ENCODE data around the gene TTLL3.

Gene TTLL3

DNA sequence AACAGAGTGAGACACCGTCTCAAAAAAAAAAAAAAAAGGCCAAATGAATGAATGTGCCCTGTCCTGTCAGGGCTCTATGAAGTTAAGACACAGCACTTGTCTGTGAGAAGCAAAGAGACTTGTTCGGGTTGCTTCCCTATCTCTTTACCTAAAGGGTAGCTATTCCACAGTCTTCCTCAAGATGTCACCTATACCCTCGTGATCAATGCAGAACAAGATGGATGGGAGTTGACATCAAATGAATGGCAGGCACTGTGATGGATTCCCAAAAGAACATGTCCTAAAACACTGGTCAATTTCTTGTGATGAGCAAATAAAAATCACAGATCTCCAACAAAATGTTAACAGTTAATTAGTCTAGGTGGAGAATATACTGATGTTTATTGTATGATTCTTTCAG is 27.3 kb upstream of the TTLL3 start:
- Histone ChIP-seq H3K9me3 (ENCODE audit: control insufficient read depth, low read depth, low read length) (no peaks in the 10 kb centered on the region), H3K4me3 (ENCODE audit: low read length) (no peak overlapping the region), H3K9ac (ENCODE audit: low read length) (no peak overlapping the region), H3K4me1 (ENCODE audit: control insufficient read depth, low read depth, low read length) (no peaks in the 10 kb centered on the region), H3K27me3 (ENCODE audit: control insufficient read depth, insufficient read depth, low read length) (no peaks in the 10 kb centered on the region), H3K27ac (ENCODE audit: low read length) (no peak overlapping the region), H3K36me3 (ENCODE audit: control insufficient read depth, low read depth, low read length) (peaks cover 44% of the 10 kb centered on the region)

DNA sequence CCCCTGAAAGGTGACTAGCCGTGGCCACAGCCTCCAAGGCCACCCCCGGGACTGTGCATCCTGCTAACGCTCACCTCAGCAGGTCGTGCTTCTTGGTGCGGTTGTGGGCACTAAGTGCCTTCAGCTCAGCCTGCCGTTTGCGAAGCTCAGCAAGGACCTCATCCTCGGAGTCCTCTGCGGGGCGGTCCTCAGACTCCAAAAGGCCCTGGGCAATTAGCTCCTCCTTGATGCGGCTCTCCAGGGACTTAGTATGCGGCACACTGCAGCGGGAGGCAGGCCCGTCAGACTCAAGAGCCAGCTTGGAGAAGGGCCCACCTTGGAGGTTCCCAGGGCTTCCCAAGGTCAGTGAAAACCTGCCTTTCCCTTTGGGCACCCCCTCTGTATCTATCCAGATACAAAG is 26.1 kb upstream of the TTLL3 start:
- H3K9me3 ChIP-seq (ENCODE audit: control insufficient read depth, low read depth, low read length): no peaks in the 10 kb centered on the region
- H3K36me3 ChIP-seq (ENCODE audit: control insufficient read depth, low read depth, low read length): peaks cover 45% of the 10 kb centered on the region
- H3K4me3 ChIP-seq (ENCODE audit: low read length): no peak overlapping the region
- no peak overlapping the region for H3K27ac ChIP-seq (ENCODE audit: low read length)
- H3K27me3 ChIP-seq (ENCODE audit: control insufficient read depth, insufficient read depth, low read length): no peaks in the 10 kb centered on the region
- H3K9ac ChIP-seq (ENCODE audit: low read length): no peak overlapping the region
- H3K4me1 ChIP-seq (ENCODE audit: control insufficient read depth, low read depth, low read length): no peaks in the 10 kb centered on the region

- H3K36me3 ChIP-seq (ENCODE audit: control insufficient read depth, low read depth, low read length): peaks cover 54% of the 10 kb centered on the region
- no peak overlapping the region for H3K27ac ChIP-seq (ENCODE audit: low read length)
Measured at GRCh38 chr3:9784965-9785364, 25.1 kb upstream of the TTLL3 start.

DNA sequence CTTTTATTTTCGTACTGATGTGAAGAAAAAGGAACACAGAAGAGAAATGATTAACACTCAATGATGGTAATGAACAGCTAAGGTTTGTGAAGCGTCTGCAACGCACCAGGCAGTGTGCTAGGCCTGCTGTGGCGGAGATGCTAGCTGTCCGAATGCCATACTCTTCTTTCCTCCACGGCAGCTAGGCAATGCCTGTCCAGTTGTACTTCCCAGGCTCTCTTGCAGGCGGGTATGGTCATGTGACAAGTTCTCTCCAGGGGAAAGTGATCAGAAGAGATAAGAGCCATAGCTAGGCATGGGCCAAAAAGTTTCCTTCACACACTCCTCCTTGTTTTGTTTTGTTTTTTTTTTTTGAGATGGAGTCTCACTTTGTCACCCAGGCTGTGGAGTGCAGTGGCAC is 24.5 kb upstream of the TTLL3 start:
- Histone ChIP-seq H3K9ac (ENCODE audit: low read length) (no peak overlapping the region), H3K4me1 (ENCODE audit: control insufficient read depth, low read depth, low read length) (no peaks in the 10 kb centered on the region), H3K36me3 (ENCODE audit: control insufficient read depth, low read depth, low read length) (peaks cover 53% of the 10 kb centered on the region), H3K27ac (ENCODE audit: low read length) (no peak overlapping the region), H3K27me3 (ENCODE audit: control insufficient read depth, insufficient read depth, low read length) (no peaks in the 10 kb centered on the region), H3K9me3 (ENCODE audit: control insufficient read depth, low read depth, low read length) (no peaks in the 10 kb centered on the region), H3K4me3 (ENCODE audit: low read length) (no peak overlapping the region)

More at GRCh38 chr3:9784965-9785364, 25.1 kb upstream of the TTLL3 start:
- H3K27me3 ChIP-seq (ENCODE audit: control insufficient read depth, insufficient read depth, low read length): no peaks in the 10 kb centered on the region
- H3K9ac ChIP-seq (ENCODE audit: low read length): no peak overlapping the region
- H3K9me3 ChIP-seq (ENCODE audit: control insufficient read depth, low read depth, low read length): no peaks in the 10 kb centered on the region
- H3K4me1 ChIP-seq (ENCODE audit: control insufficient read depth, low read depth, low read length): no peaks in the 10 kb centered on the region
- H3K4me3 ChIP-seq (ENCODE audit: low read length): no peak overlapping the region

- H3K27me3 ChIP-seq (ENCODE audit: control insufficient read depth, insufficient read depth, low read length): no peaks in the 10 kb centered on the region
- no peak overlapping the region for H3K9ac ChIP-seq (ENCODE audit: low read length)
- no peak overlapping the region for H3K4me3 ChIP-seq (ENCODE audit: low read length)
- H3K27ac ChIP-seq (ENCODE audit: low read length): no peak overlapping the region
- no peaks in the 10 kb centered on the region for H3K4me1 ChIP-seq (ENCODE audit: control insufficient read depth, low read depth, low read length)
- H3K9me3 ChIP-seq (ENCODE audit: control insufficient read depth, low read depth, low read length): no peaks in the 10 kb centered on the region
- H3K36me3 ChIP-seq (ENCODE audit: control insufficient read depth, low read depth, low read length): peaks cover 48% of the 10 kb centered on the region
Measured at GRCh38 chr3:9786209-9786739, 23.8 kb upstream of the TTLL3 start.

DNA sequence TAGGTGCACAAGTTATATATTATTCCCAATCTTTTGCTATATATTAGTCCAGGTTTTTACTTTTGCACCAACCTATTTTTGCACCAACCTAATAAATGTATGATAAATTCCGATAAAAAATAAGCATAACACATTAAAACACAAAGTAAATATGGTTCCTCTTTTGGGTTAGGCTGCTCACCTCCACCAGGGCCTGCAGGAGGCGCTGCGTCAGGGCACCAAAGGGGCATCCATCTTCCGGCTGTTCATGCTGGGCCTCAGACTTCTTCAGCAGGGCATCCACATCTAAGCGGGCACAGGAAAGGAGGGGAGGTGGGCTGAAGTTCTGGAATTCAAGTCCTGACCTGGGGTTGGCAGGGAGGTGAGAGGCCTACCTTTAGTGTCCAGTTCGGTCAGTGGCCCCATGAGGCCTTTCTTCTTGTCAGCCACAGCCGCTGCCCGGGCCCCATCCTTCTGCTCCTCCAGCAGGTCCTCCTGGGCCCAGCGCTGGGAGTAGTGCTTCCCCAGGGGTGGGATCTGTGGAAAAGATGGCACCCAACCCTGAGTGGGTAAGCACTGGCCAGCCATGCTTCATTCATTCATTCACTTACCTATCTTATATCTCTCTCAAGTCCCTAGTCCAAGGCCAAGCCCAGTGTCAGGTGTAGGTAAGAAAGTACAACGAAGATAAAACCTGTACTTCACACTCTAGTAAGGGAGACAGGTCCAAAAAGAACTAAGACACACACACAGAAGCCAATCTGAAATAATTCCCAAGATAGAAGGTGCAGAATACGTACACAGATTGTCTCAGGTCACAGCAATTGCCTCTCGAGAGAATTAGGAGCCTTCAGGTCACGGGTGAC is 23.0 kb upstream of the TTLL3 start:
- Histone ChIP-seq H3K27ac (ENCODE audit: low read length) (no peak overlapping the region), H3K9me3 (ENCODE audit: control insufficient read depth, low read depth, low read length) (no peaks in the 10 kb centered on the region), H3K4me1 (ENCODE audit: control insufficient read depth, low read depth, low read length) (no peaks in the 10 kb centered on the region), H3K9ac (ENCODE audit: low read length) (no peak overlapping the region), H3K4me3 (ENCODE audit: low read length) (no peak overlapping the region), H3K36me3 (ENCODE audit: control insufficient read depth, low read depth, low read length) (peaks cover 43% of the 10 kb centered on the region), H3K27me3 (ENCODE audit: control insufficient read depth, insufficient read depth, low read length) (no peaks in the 10 kb centered on the region)

GRCh38 chr3:9787714-9788113 is 22.3 kb upstream of the TTLL3 start:
- no peaks in the 10 kb centered on the region for H3K4me1 ChIP-seq (ENCODE audit: control insufficient read depth, low read depth, low read length)
- H3K36me3 ChIP-seq (ENCODE audit: control insufficient read depth, low read depth, low read length): peaks cover 37% of the 10 kb centered on the region
- no peaks in the 10 kb centered on the region for H3K9me3 ChIP-seq (ENCODE audit: control insufficient read depth, low read depth, low read length)
- no peak overlapping the region for H3K27ac ChIP-seq (ENCODE audit: low read length)
- H3K4me3 ChIP-seq (ENCODE audit: low read length): no peak overlapping the region
- H3K9ac ChIP-seq (ENCODE audit: low read length): no peak overlapping the region
- no peaks in the 10 kb centered on the region for H3K27me3 ChIP-seq (ENCODE audit: control insufficient read depth, insufficient read depth, low read length)

DNA sequence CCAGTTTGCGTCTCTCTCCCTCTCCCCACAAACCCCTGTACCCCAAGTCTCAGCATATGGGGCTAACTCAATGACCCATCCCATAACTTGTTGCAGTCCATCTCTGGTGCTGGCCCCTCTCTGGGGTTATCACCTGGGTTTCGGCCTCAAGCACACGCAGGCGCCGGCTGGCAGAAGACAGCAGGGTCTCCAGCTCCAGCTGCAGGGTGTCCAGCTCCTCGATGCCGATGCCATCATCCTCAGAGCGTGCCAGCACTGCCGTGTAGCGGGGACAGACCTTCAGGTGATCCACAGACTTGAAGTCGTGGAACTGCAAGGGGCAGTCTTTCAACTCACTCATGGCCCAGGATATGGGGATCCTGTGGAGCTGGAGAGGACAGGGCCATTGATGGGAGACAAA is 18.9 kb upstream of the TTLL3 start:
- H3K27me3 ChIP-seq (ENCODE audit: control insufficient read depth, insufficient read depth, low read length): no peaks in the 10 kb centered on the region
- H3K4me3 ChIP-seq (ENCODE audit: low read length): no peak overlapping the region
- H3K9me3 ChIP-seq (ENCODE audit: control insufficient read depth, low read depth, low read length): no peaks in the 10 kb centered on the region
- peaks cover 5% of the 10 kb centered on the region for H3K4me1 ChIP-seq (ENCODE audit: control insufficient read depth, low read depth, low read length)
- H3K27ac ChIP-seq (ENCODE audit: low read length): no peak overlapping the region
- H3K36me3 ChIP-seq (ENCODE audit: control insufficient read depth, low read depth, low read length): peaks cover 31% of the 10 kb centered on the region
- H3K9ac ChIP-seq (ENCODE audit: low read length): no peak overlapping the region

DNA sequence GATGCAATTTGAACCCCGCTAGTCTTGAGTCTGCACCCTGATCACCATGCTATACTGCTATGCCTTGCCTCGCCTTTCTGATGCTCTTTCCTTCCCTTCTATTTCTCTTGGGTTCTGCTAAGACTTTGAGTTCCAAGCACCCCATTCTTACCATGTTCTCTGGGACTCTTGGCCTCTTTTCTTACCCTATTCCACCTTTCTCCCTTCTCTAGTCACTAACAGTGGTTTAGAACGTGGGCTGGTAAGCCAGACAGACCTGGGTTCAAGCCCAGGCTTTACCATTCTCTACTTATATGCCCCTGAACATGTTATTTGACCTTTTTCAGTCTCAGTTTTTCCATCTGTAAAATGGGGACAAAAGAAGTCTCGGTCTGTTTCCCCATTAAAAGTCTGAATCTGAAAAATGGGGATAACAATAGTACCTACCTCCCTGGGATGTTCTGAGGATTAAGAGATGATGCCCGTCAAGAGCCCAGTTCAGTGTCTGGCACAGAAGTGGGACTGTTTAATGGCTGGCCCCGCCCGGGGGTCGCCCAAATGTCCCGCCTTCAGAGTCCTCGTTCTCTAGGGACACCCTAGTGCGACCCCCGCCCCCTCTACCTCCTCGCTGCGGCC is 18.2 kb upstream of the TTLL3 start:
- H3K4me3 ChIP-seq (ENCODE audit: low read length): peak overlapping the region; percentile 93
- peaks cover 24% of the 10 kb centered on the region for H3K36me3 ChIP-seq (ENCODE audit: control insufficient read depth, low read depth, low read length)
- H3K27ac ChIP-seq (ENCODE audit: low read length): peak overlapping the region; percentile 100
- H3K9ac ChIP-seq (ENCODE audit: low read length): peak overlapping the region; percentile 100
- H3K27me3 ChIP-seq (ENCODE audit: control insufficient read depth, insufficient read depth, low read length): no peaks in the 10 kb centered on the region
- peaks cover 5% of the 10 kb centered on the region for H3K4me1 ChIP-seq (ENCODE audit: control insufficient read depth, low read depth, low read length)
- no peaks in the 10 kb centered on the region for H3K9me3 ChIP-seq (ENCODE audit: control insufficient read depth, low read depth, low read length)

- Histone ChIP-seq H3K9ac (ENCODE audit: low read length) (peak within 1 kb of the TSS; percentile 100), H3K27ac (ENCODE audit: low read length) (peak within 1 kb of the TSS; percentile 100), H3K9me3 (ENCODE audit: control insufficient read depth, low read depth, low read length) (no peaks in the 10 kb centered on the region), H3K36me3 (ENCODE audit: control insufficient read depth, low read depth, low read length) (peaks cover 27% of the 10 kb centered on the region), H3K4me3 (ENCODE audit: low read length) (peak within 1 kb of the TSS; percentile 93), H3K4me1 (ENCODE audit: control insufficient read depth, low read depth, low read length) (peaks cover 5% of the 10 kb centered on the region), H3K27me3 (ENCODE audit: control insufficient read depth, insufficient read depth, low read length) (no peaks in the 10 kb centered on the region)
Measured at GRCh38 chr3:9792405-9793160, 17.5 kb upstream of the TTLL3 start, which contains the start of the genes ARPC4 and TADA3. Gene ARPC4 (plus strand): TSS chr3:9793082. CDS start chr3:9793122, 40 bp downstream. Gene TADA3 (minus strand): TSS chr3:9792473. CDS start chr3:9791466, 1,007 bp downstream.

DNA sequence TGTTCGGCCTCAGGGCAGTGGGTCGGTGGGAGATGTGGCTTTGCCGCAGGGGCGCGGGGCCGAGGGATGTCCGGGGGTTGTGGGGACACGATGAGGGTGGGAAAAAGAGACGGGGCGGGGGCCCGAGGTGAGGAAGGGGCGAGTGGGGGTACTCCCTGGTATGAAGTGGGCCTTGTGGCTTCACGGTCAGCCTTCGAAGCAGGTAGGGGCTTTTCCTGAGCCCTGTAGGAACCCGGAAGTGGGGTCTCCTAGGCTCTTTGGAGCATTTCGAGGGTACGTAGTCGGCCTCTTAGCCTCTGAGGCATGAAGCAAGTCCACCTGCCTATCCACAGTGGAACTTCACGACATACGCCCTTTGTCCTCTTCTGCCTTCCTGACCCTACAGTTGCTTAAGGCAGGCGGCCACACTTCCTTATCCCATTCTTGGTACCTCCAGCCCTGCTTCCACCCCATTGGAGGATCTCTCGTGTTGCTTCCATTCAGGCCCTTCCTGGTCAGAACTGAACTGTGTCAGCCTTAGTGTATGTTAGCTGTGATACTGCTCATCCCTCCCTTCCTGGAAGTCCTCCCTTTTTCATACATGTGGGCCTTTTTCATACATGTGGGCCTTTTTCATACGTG is 16.8 kb upstream of the TTLL3 start:
- Histone ChIP-seq H3K36me3 (ENCODE audit: control insufficient read depth, low read depth, low read length) (peaks cover 31% of the 10 kb centered on the region), H3K9me3 (ENCODE audit: control insufficient read depth, low read depth, low read length) (no peaks in the 10 kb centered on the region), H3K4me1 (ENCODE audit: control insufficient read depth, low read depth, low read length) (peaks cover 5% of the 10 kb centered on the region), H3K4me3 (ENCODE audit: low read length) (peak overlapping the region; percentile 93), H3K9ac (ENCODE audit: low read length) (peak overlapping the region; percentile 100), H3K27ac (ENCODE audit: low read length) (peak overlapping the region; percentile 100), H3K27me3 (ENCODE audit: control insufficient read depth, insufficient read depth, low read length) (no peaks in the 10 kb centered on the region)

All from iPS-18a (cell line).